Progenitor cell of endocrine pancreas (in vitro differentiated cells): ENCODE results near the gene PRICKLE4. TPM values are rescaled to one million over a fixed set of nuclear protein-coding genes. Genes with fewer than 3 reads are reported as not detected.
A peak's percentile ranks its signal among the peaks of the same experiment; 100 is the strongest.

Source experiments
- DNase-seq: peaks from one replicate; pipeline ENCODE4 v3.0.0; 2021; ENCODE audit warnings: low spot score; ENCODE audit not compliant: unreplicated experiment
- H3K27ac Mint-ChIP-seq: 2 replicates; pipeline ENCODE4 v1.8.0; 2021; ENCODE audit warnings: mild to moderate bottlenecking, moderate library complexity, mixed read lengths
- H3K27me3 Mint-ChIP-seq: 2 replicates; pipeline ENCODE4 v1.8.0; 2021; ENCODE audit warnings: mixed read lengths
- H3K36me3 Mint-ChIP-seq: 2 replicates; pipeline ENCODE4 v1.8.0; 2022; ENCODE audit warnings: mixed read lengths; ENCODE audit not compliant: insufficient read depth
- H3K4me1 Mint-ChIP-seq: 2 replicates; pipeline ENCODE4 v1.8.0; 2021; ENCODE audit warnings: low read depth, mixed read lengths
- H3K4me3 Mint-ChIP-seq: 2 replicates; pipeline ENCODE4 v1.8.0; 2021; ENCODE audit warnings: low read depth, mild to moderate bottlenecking, moderate library complexity, mixed read lengths
- H3K9me3 Mint-ChIP-seq: 2 replicates; pipeline ENCODE4 v1.8.0; 2021; ENCODE audit warnings: low read depth, mixed read lengths
- total RNA-seq: library from RNA; stranded (reverse); gene quantifications from 2 replicates; pipeline ENCODE4 v1.2.1, GENCODE V29; 2021
- TF ChIP-seq, protein P1 (sequence below): fragments of 200-600 bp; sonication (generic); IDR thresholded peaks from one replicate; pipeline ENCODE4 v1.5.0; 2021; ENCODE audit warnings: antibody characterized with exemption, mild to moderate bottlenecking; ENCODE audit not compliant: unreplicated experiment

Gene PRICKLE4
- total RNA-seq, 1 donor from 2014 or later: 4.9 TPM

DNA sequence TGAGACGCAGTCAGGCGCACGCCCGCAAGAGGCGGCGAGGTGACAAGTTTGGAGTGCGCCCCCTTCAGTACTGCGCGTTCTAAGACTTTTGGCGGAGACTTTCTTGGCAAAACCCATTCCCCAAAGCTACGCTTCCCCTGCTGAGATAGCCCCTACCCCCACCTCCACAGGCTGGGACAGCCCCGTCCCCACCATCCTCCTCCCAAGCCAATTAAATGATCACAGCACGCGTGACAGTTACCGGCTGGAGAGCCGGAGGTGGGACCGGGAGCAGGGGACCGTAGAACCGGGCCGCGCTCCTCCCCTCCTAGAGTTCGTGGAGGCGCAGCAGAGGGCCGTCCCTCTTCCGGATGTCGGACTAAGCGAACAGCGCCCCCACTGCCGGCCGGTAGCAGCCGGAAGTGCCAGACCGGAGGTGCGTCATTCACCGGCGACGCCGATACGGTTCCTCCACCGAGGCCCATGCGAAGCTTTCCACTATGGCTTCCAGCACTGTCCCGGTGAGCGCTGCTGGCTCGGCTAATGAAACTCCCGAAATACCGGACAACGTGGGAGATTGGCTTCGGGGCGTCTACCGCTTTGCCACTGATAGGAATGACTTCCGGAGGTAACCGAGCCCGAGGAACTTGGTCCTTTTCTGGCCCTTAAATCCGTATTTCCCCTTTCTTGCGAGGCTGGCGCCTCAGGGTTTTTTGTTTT, 6.8 kb downstream of the PRICKLE4 start, which contains the start of gene TOMM6:
TSS of gene TOMM6 (plus strand) at position 476 of the 699 bp plus-strand sequence. CDS start at position 480, 4 bp downstream.
- H3K9me3 Mint-ChIP-seq: no peaks in the 10 kb centered on the region
- peak within 1 kb of the TSS; percentile 96 for H3K27ac Mint-ChIP-seq
- peaks cover 13% of the 10 kb centered on the region for H3K4me1 Mint-ChIP-seq
- peaks cover 4% of the 10 kb centered on the region for H3K27me3 Mint-ChIP-seq
- DNase-seq: peak; percentile 91
- TF ChIP-seq, protein P1, sequence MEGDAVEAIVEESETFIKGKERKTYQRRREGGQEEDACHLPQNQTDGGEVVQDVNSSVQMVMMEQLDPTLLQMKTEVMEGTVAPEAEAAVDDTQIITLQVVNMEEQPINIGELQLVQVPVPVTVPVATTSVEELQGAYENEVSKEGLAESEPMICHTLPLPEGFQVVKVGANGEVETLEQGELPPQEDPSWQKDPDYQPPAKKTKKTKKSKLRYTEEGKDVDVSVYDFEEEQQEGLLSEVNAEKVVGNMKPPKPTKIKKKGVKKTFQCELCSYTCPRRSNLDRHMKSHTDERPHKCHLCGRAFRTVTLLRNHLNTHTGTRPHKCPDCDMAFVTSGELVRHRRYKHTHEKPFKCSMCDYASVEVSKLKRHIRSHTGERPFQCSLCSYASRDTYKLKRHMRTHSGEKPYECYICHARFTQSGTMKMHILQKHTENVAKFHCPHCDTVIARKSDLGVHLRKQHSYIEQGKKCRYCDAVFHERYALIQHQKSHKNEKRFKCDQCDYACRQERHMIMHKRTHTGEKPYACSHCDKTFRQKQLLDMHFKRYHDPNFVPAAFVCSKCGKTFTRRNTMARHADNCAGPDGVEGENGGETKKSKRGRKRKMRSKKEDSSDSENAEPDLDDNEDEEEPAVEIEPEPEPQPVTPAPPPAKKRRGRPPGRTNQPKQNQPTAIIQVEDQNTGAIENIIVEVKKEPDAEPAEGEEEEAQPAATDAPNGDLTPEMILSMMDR: peak; percentile 85
- H3K36me3 Mint-ChIP-seq: peaks cover 3% of the 10 kb centered on the region
- peak within 1 kb of the TSS; percentile 95 for H3K4me3 Mint-ChIP-seq

DNA sequence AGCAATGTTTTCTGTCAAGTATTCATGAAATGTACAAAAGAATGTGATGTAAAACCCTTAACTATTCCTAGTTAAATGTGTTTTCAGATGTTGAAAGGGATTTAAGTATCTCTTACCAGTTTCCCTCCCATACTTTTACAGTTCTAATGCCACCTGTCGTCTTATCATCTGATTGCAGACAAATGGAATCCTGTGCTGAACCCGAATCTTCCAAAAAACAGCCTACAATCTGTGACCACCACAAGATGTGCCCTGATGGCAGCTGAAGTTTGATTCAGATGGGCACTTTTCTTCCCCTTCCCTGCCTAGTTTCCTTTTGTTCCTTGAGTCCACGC, 8.8 kb downstream of the PRICKLE4 start:
- H3K4me1 Mint-ChIP-seq: peaks cover 11% of the 10 kb centered on the region
- no peak for DNase-seq
- H3K36me3 Mint-ChIP-seq: peaks cover 5% of the 10 kb centered on the region
- H3K27me3 Mint-ChIP-seq: no peaks in the 10 kb centered on the region
- TF ChIP-seq, protein P1: no peak
- H3K27ac Mint-ChIP-seq: peak overlapping the region; percentile 64
- H3K4me3 Mint-ChIP-seq: peak overlapping the region; percentile 95
- no peaks in the 10 kb centered on the region for H3K9me3 Mint-ChIP-seq

DNA sequence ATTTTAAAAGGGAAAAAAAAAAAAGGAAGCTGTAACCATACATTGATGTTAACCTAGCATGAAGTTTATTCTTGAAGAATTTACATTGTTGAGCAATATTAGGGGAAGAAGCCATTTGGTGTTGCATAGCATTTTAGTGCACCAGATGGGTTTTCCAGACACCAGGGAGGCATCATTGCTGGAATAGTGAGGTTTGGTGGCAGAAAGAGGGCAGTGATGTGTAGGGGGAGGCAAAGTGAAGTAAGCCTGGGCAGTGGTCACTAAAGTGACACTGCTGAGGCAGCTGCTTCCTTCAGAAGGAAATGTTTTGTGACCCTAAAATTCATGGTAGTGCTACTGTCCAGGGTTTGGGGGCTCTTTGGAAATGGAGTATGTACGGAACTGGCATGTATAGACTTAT, 9.5 kb downstream of the PRICKLE4 start:
- H3K4me1 Mint-ChIP-seq: peaks cover 6% of the 10 kb centered on the region
- peaks cover 5% of the 10 kb centered on the region for H3K36me3 Mint-ChIP-seq
- H3K4me3 Mint-ChIP-seq: no peak overlapping the region
- no peak for DNase-seq
- TF ChIP-seq, protein P1: no peak
- no peaks in the 10 kb centered on the region for H3K27me3 Mint-ChIP-seq
- H3K27ac Mint-ChIP-seq: no peak overlapping the region
- H3K9me3 Mint-ChIP-seq: no peaks in the 10 kb centered on the region

DNA sequence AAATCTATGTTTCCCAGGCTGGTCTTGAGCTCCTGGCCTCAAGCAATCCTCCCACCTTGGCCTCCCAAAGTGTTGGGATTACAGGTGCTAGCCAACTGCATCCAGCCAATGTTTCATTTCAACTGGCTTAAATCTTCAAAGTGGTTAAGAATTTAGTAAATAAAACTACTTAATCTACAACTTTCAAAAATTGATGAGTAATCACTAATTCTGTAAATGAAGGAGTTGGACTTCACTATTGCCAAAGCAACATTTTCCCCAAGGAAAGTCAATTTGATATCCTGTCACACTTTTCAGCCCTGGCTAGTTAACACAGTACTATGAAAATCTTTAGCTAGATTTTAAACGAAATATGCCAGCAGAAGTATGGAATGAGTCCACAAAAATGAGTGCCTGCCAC, 10.7 kb downstream of the PRICKLE4 start:
- H3K4me1 Mint-ChIP-seq: peaks cover 2% of the 10 kb centered on the region
- no peaks in the 10 kb centered on the region for H3K27me3 Mint-ChIP-seq
- no peak for DNase-seq
- H3K4me3 Mint-ChIP-seq: no peak overlapping the region
- TF ChIP-seq, protein P1: no peak
- peaks cover 5% of the 10 kb centered on the region for H3K36me3 Mint-ChIP-seq
- H3K27ac Mint-ChIP-seq: no peak overlapping the region
- no peaks in the 10 kb centered on the region for H3K9me3 Mint-ChIP-seq

DNA sequence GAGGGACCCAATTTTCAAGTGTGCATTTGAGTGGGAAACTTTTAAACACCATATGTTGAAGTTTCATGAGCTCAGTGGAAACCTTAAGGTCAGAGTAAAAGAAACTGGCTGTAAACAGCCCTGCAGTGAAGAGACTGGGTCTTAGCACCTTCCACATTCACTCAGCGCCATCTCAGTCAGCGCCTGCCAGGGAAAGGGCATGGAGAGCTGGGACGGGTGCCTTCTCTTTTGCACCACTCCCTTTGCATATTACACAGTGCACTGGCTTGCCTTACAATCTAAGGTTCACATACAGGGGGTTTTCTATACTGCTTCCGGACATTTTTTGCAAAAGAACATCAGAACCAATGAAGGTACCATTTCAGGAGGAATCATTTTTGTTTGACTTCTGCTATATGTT, 11.4 kb downstream of the PRICKLE4 start:
- Mint-ChIP-seq H3K9me3 (no peaks in the 10 kb centered on the region), H3K36me3 (peaks cover 6% of the 10 kb centered on the region), H3K4me3 (no peak overlapping the region), H3K27me3 (no peaks in the 10 kb centered on the region), H3K4me1 (peaks cover 2% of the 10 kb centered on the region), H3K27ac (peak overlapping the region; percentile 81)
- DNase-seq: no peak
- TF ChIP-seq, protein P1: no peak
